Stromal cell of bone marrow (primary cell): ENCODE measurements around the gene TAS2R38.

Experiments
- DNase-seq: peaks from one replicate; pipeline ENCODE4 v3.0.0-alpha.2; 2012; ENCODE audit warnings: low read depth

The TAS2R38 gene

DNA sequence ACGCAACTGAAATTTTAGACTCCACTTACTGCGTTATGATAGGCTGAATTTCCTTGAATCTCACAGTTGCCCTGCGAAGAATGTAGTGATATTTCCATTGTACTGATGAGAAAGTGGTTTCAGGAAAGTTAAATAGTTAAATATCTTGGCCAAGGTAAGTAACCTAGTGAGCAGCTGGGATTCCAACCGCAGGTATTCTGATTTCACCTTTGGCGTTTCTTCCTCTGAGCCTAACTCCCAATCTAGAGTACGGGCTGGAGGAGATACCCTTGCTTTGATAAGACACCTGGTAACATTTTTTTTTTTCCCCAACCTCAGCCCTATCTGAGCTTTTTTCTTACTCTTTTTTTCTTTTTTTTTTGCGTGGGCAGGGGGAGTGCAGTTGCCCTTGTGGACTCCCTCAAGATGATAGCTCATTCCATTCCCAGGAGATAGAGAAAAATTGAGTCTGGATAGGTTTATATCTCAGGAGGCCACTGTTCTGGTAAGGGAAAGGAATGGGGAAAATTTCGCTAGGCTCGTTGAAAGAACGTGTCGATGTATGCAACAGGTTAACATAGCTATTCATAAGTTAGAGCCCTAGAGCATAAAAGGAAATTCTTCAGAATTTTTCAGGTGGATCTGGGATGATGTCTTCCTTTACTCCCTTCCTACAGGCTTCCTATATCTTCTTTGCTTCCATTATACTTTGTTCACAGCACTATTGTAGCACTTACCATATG lies 3.1 kb upstream of the TAS2R38 start:
- DNase-seq: no peak

DNA sequence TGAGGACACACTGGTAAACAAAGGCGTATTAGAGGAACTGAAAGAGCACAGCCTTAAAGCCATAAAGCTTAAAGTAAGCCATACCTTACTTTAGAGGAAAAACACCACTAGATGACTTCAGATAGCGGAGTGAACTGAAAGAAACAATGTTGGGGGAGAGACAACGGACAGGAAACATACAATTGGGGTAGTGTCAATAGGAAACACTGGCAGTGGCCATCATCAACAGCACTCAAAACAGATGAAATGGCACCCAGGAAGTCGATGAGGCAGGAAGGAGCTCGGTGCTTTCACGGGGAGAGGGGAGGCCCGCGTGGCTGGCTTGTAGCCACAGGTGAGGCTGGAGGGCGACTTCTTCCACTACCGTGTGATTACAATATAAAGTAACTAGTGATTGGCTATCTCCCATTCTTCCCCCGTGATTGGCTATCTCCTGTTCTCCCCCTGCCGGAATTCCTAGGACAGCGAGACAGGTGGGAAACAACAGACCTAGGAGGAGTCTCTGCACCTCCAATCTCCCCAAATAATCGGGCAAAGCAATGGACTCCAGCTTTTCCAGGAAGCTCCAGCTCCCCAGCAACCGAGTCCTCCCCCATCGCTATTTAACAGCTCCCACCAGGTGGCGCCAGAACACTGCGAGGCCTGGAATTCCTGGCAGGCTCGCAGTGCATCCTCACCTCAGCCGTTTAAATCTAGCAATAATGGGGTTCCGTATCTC lies 2.4 kb upstream of the TAS2R38 start:
- DNase-seq: peak; percentile 45

DNA sequence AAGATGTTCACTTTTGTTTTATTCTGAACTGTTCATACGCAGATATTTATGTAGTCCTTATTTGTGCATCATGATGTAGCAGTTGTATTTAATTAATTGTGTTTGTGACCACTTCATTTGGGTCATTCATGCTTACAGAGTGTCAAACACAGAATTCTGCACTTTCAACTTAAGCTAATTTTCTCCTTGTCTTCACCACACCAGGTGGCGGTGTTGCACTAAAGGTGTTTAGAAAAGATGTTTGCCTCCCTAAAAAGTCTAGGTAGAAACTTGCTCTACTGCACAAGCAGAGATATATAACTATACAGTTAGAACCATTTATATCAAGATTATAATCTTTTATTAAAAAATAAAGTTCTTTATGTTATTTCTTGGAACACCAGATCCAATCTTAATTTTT lies 1.3 kb upstream of the TAS2R38 start:
- no peak for DNase-seq

DNA sequence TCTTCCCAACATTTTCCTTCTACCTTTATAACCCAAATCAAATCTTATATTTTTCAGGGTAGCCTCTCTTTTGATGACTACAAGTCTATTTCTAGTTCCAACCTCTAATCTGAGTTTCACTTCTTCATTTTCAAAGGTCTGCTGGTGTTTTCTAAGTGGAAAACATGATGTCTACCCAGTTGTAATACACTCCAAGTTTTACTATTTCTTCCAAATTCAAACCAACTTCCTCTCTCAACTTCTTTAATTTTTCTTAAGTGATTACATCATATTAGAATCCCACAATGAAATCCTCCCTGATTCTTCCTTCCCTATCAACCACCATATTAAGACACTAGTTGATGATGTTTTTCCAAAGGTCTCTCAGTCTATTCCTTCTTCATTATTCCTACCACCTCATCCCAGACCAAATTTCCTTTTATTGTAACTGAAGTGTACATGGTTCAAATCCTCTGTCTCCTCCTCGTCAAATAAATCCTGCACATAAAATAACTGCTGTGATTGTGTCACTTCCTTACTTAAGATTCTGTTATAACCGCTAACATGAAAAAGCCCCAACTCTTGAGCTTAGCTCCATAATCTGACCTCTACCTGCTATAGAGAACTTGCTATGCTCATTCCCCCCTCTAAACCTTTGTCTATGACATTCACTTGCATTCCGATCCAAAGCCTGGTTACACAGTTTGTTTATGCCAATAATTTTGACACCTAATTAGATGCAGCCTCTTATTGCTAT lies 12.7 kb downstream of the TAS2R38 start:
- no peak for DNase-seq

DNA sequence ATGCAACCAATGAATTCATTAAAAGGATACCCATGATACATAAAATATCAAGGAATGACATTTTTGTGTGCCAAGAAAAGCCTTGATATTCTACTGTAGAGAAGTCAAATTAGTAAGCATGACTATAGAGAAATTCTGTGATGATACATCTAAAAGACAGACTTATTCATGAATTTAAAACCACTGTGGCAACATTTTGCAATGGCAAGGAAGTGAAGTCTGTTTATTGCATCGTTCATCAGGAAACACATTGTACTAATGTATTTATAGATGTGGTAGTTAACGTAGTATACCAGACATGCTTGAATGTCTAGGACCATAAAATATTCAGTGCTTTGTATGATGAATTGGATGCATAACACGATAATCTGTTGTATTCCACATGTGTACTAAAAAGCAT lies 17.5 kb downstream of the TAS2R38 start:
- no peak for DNase-seq

DNA sequence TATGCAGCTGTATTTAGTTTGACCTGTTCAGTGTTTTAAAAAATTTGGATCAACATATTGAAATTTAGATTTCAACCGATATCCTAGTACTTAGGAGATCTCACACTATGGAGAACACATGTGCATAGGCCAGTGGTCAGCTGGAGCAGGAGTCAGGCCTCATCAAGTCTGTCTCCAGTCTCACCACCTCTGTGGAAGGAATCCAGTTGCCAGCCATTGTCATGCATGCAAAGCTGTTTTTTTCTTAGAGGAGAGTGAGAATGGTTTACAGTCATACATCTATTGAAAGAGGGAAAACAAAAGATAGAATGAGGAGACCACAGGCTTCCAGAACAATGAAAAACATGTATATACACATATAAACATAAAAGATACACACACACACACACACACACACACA lies 19.2 kb downstream of the TAS2R38 start:
- no peak for DNase-seq

DNA sequence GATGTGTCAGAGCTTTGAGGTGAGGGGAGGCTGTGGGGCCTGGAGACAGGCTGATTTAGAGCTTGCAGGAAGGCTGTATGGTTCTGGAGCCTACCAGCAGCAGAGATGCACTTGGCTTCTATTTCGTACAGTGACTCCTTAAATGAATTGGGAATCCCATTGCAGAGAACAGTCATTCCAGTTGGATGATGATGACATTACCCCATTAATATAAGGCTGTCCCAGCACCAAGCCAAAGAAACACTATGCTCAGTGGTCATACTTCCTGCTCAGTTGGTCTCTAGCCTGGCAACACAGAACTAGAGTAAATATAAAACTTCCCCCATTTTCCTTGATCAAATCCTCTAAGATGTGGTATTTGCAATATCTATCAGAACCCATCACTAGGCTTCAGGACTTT lies 21.1 kb downstream of the TAS2R38 start:
- no peak for DNase-seq

DNA sequence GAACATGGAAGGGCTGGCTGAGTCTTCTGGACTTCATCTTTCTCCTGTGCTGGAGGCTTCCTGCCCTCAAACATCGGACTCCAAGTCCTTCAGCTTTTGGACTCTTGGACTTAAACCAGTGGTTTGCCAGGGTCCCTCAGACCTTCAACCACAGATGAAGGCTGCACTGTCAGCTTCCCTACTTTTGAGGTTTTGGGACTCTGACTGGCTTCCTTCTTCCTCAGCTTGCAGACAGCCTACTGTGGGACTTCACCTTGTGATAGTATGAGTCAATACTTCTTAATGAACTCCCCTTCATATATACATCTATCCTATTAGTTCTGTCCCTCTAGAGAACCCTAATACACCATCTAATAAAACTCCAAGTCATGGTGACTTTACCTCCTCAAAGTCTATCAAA lies 22.8 kb downstream of the TAS2R38 start:
- DNase-seq: no peak

DNA sequence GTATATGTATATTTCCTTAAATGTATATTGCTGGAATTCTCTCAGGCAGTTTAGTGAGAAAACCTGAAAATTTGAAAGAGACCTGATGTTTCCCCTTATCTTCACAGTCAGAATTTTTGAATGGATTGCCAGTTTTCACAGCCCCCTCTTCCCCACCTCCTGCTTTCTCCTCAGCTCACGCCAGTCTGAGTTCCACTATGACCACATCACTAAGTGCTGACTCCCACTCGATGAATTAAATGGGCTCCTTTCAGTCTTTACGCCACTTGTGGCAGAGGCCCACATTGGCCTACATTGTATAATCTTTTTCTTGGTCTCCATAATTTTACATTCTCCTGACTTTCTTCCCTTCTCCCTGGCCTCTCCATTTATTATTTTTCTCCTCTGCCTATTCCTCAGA lies 23.7 kb downstream of the TAS2R38 start:
- no peak for DNase-seq

DNA sequence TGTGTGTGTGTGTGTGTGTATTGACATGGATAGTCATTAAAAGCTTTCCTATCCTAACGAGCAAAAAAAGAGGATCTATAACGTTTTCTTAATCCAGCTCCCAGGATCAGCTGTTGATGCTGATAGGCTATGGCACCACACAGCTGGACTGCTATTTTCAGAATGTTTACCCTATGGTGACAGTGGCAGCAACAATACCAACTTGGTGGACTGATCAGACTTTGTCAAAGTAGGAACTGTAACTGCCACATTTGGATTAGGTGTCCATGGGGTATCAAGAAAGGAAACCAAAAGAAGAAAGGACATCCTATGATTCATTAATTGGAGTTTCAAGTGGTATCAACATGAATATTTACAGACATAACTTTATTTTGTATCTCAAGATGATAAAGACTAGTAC lies 24.1 kb downstream of the TAS2R38 start:
- DNase-seq: no peak

DNA sequence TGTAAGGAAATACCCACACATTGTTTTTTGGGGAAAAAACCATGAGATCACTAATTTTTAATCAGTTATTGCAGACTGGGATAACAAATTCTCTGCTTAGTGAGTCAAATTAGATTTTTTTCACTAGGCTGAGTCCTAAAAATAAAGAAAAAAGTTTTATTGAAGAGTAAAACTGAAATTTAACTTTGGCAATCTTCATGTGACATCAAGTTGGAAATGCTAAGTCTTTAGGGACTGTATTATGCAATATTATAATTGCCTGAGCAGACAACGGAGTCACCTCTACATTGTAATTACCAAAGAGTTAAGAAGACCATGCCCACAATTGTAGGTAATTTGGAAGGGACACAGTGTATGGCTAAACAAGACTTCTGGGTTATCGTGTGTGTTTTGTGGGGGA lies 24.6 kb downstream of the TAS2R38 start:
- DNase-seq: no peak

DNA sequence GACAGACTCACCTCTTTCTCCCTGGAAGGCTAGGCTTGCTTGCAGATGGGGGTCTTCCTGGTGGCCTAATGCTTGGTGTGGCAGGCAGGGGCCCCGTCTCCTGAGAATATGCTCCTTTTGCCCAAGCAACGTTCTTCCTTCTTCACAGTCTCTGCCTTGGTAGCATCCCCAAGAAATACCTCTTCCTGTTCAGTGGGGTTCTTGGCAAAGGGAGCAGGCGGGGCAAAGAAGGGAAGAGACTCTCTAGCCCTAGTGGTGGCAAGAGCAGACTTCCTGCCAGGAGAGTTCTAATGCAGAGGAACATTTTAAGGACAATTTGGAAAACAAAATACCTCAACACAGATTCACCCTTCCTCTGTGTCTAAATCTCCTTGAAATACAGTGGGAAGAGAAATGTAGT lies 26.8 kb downstream of the TAS2R38 start, which contains the start of gene CLEC5A:
CLEC5A (minus strand) TSS at position 179 of the 400 bp plus-strand sequence. CDS start 682 bp downstream, outside the sequence.
- no peak for DNase-seq

DNA sequence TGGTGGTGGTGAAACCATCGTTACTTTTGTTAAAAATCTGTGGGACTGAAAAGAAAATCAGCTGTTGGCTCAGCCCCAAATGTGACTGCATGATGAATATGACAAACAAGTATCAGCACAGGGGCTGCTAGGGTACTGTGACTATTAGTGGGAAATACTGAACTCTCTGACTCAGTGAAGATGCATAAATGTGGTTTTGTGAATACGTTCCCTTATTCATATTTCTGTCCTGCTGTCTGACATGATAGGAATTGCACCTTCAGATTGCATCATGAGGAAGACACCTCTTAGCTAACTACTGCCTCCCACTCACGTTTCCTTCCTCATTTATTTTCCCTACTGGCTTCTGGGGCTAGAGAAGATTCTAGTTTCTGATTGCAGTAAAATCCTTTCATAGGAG lies 28.2 kb downstream of the TAS2R38 start:
- DNase-seq: no peak

DNA sequence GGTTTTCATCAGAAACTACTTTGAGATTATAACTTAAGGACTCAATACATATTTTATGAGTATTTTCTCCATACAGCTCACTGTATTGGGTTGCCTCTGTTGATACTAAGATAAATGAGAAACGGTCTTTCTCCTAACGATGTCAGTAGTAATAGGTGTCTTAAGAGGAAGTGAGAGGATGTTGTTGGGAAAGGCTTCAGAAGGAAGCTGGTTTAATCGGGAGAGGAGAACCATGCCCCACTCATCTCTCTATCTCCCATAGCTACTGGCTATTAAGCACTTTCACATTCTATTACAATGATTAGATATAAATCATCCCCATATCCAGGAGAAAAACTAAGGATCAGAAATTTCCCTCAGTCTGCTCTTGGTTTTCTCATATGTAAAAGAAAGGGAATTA lies 28.8 kb downstream of the TAS2R38 start:
- DNase-seq: no peak

DNA sequence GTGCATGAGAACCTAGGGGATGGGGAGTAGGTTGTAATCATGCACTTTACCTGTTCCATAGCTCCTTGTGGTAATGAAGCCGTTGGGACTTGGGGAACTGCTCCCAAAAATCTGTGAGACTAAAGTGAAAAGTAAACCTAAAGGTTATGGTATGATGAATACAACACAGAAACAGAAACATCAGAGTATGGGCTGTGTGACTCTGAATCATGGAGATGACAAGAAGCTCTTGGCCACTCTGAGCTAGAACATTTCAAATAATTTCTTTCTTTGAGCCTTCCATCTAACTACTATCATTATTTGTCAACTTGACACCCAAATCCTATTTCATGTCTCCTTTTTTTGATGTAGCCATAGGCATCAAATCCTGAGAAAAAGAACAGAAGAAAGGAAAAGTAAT lies 29.7 kb downstream of the TAS2R38 start:
- DNase-seq: no peak

DNA sequence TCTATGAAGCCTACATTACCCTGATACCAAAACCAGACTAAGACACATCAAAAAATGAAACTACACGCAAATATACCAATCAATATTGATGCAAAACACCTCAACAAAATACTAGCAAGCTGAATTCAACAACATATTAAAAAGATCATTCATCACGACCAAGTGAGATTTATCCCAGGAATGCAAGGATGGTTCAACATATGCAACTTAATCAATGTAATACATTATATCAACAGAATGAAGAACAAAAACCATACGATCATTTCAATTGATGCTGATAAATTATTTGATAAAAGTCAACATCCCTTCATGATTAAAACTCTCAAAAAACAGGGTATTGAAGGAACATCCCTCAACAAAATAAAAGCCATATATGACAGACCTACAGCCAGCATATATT lies 32.5 kb downstream of the TAS2R38 start:
- DNase-seq: no peak

DNA sequence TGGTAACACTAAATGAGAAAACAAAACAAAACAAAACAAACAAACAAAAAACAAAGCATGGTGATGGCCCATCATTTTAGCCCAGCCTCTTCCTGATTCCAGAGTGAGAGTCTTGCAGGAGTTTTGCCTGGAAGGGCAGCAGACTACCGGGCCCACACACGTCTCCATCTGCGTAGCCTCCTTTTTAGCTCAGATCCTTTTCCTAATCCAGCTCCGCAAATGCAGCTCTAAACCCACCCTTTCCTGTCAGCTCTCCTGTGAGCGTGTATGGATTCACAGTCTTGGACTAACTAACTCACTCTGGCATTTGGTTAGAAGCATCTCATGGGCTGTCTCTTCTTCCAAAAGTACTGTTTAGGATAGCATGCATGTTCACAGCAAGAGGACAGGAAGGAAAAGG lies 43.4 kb downstream of the TAS2R38 start:
- DNase-seq: no peak

DNA sequence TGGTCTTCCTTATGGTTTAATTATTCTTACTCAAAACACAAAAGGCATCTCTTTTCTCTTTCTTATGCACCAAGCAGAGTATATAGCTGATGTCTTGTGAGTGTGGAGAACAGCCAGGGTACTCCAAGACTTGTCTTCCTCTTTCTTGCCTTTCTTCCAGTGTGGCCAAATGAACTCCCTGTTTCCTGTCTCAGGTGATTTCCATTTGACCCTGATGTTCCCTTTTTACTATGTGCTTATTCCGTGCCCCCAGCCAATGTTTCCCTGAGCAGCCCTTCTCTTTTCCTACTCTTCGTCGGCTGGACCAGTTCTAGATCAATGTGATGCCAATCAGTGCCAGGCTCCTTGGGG lies 44.8 kb downstream of the TAS2R38 start:
- no peak for DNase-seq

DNA sequence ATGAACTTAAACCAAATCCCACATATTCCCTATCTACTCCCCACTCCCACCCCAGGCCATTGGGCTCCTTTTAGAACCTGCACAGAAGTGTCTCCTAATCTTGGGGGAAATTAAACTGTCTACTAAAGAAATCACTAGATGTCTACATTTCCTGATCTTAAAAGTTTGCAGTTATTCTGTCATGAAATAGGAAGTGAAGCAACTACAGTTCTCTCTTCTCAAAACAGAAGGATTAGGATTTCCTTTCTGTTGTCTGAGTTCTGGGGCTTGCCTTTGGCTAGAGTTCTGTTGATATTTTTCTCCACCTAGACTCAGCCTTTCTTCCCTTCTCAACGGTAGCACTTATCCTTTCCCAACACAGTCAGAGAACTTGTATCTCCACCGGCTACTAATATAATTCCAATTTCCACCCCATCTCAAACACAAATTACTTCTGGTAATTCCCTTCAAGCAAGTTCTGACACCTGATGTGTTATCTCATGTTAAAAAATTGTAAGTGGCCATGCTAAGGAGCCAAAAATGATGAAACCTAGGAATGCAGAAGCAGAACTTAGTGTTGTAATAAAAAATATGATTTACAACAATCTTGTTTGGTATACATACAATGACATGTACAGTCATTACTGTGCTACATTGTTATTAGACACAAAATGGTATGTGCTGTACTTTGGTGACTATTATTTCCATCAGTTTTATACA lies 45.3 kb downstream of the TAS2R38 start:
- no peak for DNase-seq
